Heart left ventricle (tissue), 13 donors: ENCODE data around the gene RFXAP.

ENCODE experiments used
- CTCF ChIP-seq, 12 donors: fragments of 200-600 bp; sonication (generic) in 4 of 12; IDR thresholded peaks; one replicate each; pipeline versions ENCODE4 v1.5.0 to v1.8.0; 2018 to 2022; ENCODE audit warnings: antibody characterized with exemption in 12 of 12, mild to moderate bottlenecking in 5 of 12
- POLR2A ChIP-seq, 2 donors: fragments of 450-650 bp; IDR thresholded peaks; one replicate each; pipeline ENCODE4 v1.6.1; 2017; ENCODE audit warnings: antibody characterized with exemption in 2 of 2, mild to moderate bottlenecking in 2 of 2, moderate library complexity in 2 of 2
- donor health status: ischemic (EF 13 %, LVEDD 7.1; RV severe dilation, severe dysfunction).
- donor health status: DM: no; HTN: yes; CAD: no.
- donor health status: DM: no; HTN: no; CAD: no.
- donor health status: ischemic (EF 25% LVEDD 6.9; RV normal size, moderate dysfunction).
- donor health status: ischemic (EF 25% LVEDD 5.7; RV mildly dilated, moderate dysfunction).
- donor health status: ischemic (EF 35%, LVEDD 5.7; RV mildly dilated, moderate dysfunction).
- donor health status: nonischemic (EF 11% LVEDD 7.7; RV severe dilation, severe dysfunction).
- donor health status: DM: yes; HTN: yes; CAD: no.
- donor health status: PGD.
- donor health status: ischemic (EF 29% LVEDD 5.4; RV normal size, mild dysfunction).
- donor health status: nonischemic (EF 23%, LVEDD 6.1; RV moderate dilation, normal function).

GRCh38 chr13:36796052-36796451 lies 23.0 kb upstream of the RFXAP start:
- no peak for TF ChIP-seq CTCF (IDR thresholded peaks at IDR 0.05)
- TF ChIP-seq POLR2A (IDR thresholded peaks at IDR 0.05): no peak
